ENCODE data around the gene HAVCR2.

The HAVCR2 gene

GRCh38 chr5:157108976-157109375 lies at the start of gene HAVCR2:
Gene HAVCR2, minus strand, starts transcription at chr5:157109044. Its CDS starts 61 bp downstream, at chr5:157108983.
- no peak for DNase-seq (ENCODE audit: low read depth in 2 of 2)

GRCh38 chr5:157157293-157157891 lies 48.5 kb upstream of the HAVCR2 start:
- no peak for DNase-seq (ENCODE audit: low read depth in 2 of 2)

- no peak for DNase-seq (ENCODE audit: low read depth in 2 of 2)
Observed at GRCh38 chr5:157155297-157155696, 46.5 kb upstream of the HAVCR2 start.

- no peak for DNase-seq (ENCODE audit: low read depth in 2 of 2)
Observed at GRCh38 chr5:157150995-157151394, 42.2 kb upstream of the HAVCR2 start.

GRCh38 chr5:157148734-157149615 lies 40.1 kb upstream of the HAVCR2 start:
- DNase-seq (ENCODE audit: low read depth in 2 of 2): peak; percentile 63

- DNase-seq (ENCODE audit: low read depth in 2 of 2): no peak
Observed at GRCh38 chr5:157143127-157143971, 34.5 kb upstream of the HAVCR2 start.

- DNase-seq (ENCODE audit: low read depth in 2 of 2): peak; percentile 62 to 85
Observed at GRCh38 chr5:157142317-157143126, 33.7 kb upstream of the HAVCR2 start, which contains the start of gene MED7. Gene MED7, minus strand, starts transcription at chr5:157142865. Its CDS starts 3,434 bp downstream, at chr5:157139431.

- DNase-seq (ENCODE audit: low read depth in 2 of 2): no peak
Observed at GRCh38 chr5:157137691-157138090, 28.8 kb upstream of the HAVCR2 start.

- no peak for DNase-seq (ENCODE audit: low read depth in 2 of 2)
Observed at GRCh38 chr5:157132281-157132612, 23.4 kb upstream of the HAVCR2 start.

GRCh38 chr5:157130925-157131324 lies 22.1 kb upstream of the HAVCR2 start:
- DNase-seq (ENCODE audit: low read depth in 2 of 2): no peak

GRCh38 chr5:157121709-157122108 lies 12.9 kb upstream of the HAVCR2 start:
- DNase-seq (ENCODE audit: low read depth in 2 of 2): no peak

GRCh38 chr5:157120102-157120501 lies 11.3 kb upstream of the HAVCR2 start:
- DNase-seq (ENCODE audit: low read depth in 2 of 2): no peak

GRCh38 chr5:157116483-157116954 lies 7.7 kb upstream of the HAVCR2 start:
- DNase-seq (ENCODE audit: low read depth in 2 of 2): no peak

GRCh38 chr5:157115502-157115901 lies 6.7 kb upstream of the HAVCR2 start:
- no peak for DNase-seq (ENCODE audit: low read depth in 2 of 2)

- DNase-seq (ENCODE audit: low read depth in 2 of 2): no peak
Observed at GRCh38 chr5:157115012-157115411, 6.2 kb upstream of the HAVCR2 start.

GRCh38 chr5:157113002-157113401 lies 4.2 kb upstream of the HAVCR2 start:
- no peak for DNase-seq (ENCODE audit: low read depth in 2 of 2)

- no peak for DNase-seq (ENCODE audit: low read depth in 2 of 2)
Observed at GRCh38 chr5:157109744-157110143, 900 bp upstream of the HAVCR2 start.

- DNase-seq (ENCODE audit: low read depth in 2 of 2): no peak
Observed at GRCh38 chr5:157107508-157107907, 1.3 kb downstream of the HAVCR2 start.

- DNase-seq (ENCODE audit: low read depth in 2 of 2): no peak
Observed at GRCh38 chr5:157106630-157107461, 2.0 kb downstream of the HAVCR2 start.

- DNase-seq (ENCODE audit: low read depth in 2 of 2): no peak
Observed at GRCh38 chr5:157100140-157100679, 8.6 kb downstream of the HAVCR2 start.

Measured in stimulated activated CD4-positive, alpha-beta T cell treated with anti-CD3 and anti-CD28 coated beads, Interleukin-1b, Interleukin-23, amount 100 ng/mL, for 1 hour (primary cell).